ENCODE data around the gene FGGY.
"Not testable (repeated sequence)": the region's sequence is repeated elsewhere in the genome, so short reads cannot be mapped to it uniquely, and the experiment has no call there.

FGGY gene

DNA sequence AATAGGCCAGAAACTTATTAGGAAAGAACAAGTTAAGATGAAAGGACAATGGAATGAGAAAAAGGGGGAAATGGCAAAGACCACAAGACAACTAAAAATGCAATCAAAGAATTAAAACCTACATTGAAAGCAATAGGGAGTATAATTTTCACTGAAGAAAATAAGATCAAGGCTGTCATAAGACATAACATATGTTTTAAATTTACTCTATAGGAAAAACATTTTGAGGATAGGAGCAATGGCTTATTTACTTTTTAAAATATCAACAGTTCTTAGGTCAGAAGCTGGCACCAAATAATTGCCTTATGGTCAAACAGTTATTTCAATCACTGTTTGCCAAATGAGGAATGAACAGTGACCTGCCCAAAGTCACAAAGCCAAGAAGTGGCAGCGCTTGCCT lies 346.6 kb downstream of the FGGY start:
- no peak overlapping the region for H3K9ac ChIP-seq (ENCODE audit: low read length)
- peaks cover 1% of the 10 kb centered on the region for H3K4me1 ChIP-seq (ENCODE audit: insufficient read depth, low read length)
- H3K36me3 ChIP-seq (ENCODE audit: insufficient read depth, low read length) = no peaks in the 10 kb centered on the region
- H3K27ac ChIP-seq (ENCODE audit: low read depth, low read length) = no peak overlapping the region
- H3K9me3 ChIP-seq (ENCODE audit: low read length) = no peaks in the 10 kb centered on the region
- H3K4me3 ChIP-seq (ENCODE audit: low read depth in 1 of 2, low read length in 2 of 2) = no peak overlapping the region
- no peaks in the 10 kb centered on the region for H3K27me3 ChIP-seq (ENCODE audit: control insufficient read depth in 1 of 2, insufficient read depth in 2 of 2, low read length in 2 of 2)

DNA sequence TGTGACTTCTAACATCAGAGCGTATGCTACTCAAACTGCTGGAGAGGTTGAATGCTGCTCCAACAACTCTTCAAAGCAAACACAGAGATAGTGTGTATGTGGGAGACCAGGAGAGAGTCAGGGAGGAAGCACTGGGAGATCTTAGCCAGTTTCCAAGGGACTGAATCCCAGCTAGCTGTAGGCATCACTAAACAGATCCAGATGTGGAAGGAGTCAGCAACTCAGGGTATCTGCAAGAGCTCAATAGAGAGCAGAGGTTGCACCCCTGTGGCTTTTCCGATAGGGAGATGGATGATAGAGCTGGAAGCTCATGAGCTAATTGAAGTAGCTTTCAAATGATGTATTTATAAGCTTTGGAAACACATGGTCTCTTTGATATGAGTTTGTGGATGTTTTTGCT lies 349.0 kb downstream of the FGGY start:
- H3K27ac ChIP-seq (ENCODE audit: low read depth, low read length) = no peak overlapping the region
- no peaks in the 10 kb centered on the region for H3K9me3 ChIP-seq (ENCODE audit: low read length)
- no peaks in the 10 kb centered on the region for H3K36me3 ChIP-seq (ENCODE audit: insufficient read depth, low read length)
- H3K9ac ChIP-seq (ENCODE audit: low read length) = no peak overlapping the region
- no peaks in the 10 kb centered on the region for H3K4me1 ChIP-seq (ENCODE audit: insufficient read depth, low read length)
- no peak overlapping the region for H3K4me3 ChIP-seq (ENCODE audit: low read depth in 1 of 2, low read length in 2 of 2)
- H3K27me3 ChIP-seq (ENCODE audit: control insufficient read depth in 1 of 2, insufficient read depth in 2 of 2, low read length in 2 of 2) = no peaks in the 10 kb centered on the region

DNA sequence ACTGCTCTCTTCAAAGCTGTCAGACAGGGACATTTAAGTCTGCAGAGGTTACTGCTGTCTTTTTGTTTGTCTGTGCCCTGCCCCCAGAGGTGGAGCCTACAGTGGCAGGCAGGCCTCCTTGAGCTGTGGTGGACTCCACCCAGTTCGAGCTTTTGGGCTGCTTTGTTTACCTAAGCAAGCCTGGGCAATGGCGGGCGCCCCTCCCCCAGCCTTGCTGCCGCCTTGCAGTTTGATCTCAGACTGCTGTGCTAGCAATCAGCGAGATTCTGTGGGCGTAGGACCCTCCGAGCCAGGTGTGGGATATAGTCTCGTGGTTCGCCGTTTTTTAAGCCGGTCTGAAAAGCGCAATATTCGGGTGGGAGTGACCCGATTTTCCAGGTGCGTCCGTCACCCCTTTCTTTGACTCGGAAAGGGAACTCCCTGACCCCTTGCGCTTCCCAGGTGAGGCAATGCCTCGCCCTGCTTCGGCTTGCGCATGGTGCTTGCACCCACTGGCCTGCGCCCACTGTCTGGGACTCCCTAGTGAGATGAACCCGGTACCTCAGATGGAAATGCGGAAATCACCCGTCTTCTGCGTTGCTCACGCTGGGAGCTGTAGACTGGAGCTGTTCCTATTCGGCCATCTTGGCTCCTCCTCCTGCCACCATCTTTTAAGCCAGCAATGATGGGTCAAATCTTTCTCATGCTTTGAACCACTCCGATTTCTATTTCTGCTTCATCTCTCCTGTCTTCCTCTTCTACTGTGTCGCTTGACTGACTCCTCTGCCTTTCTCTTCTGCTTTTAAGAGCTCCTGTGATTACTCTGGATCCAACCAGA lies 356.5 kb downstream of the FGGY start:
- not testable (repeated sequence) for H3K27ac ChIP-seq (ENCODE audit: low read depth, low read length); H3K36me3 ChIP-seq (ENCODE audit: insufficient read depth, low read length); H3K27me3 ChIP-seq (ENCODE audit: control insufficient read depth in 1 of 2, insufficient read depth in 2 of 2, low read length in 2 of 2); H3K9ac ChIP-seq (ENCODE audit: low read length); H3K9me3 ChIP-seq (ENCODE audit: low read length); H3K4me1 ChIP-seq (ENCODE audit: insufficient read depth, low read length); H3K4me3 ChIP-seq (ENCODE audit: low read depth in 1 of 2, low read length in 2 of 2)

DNA sequence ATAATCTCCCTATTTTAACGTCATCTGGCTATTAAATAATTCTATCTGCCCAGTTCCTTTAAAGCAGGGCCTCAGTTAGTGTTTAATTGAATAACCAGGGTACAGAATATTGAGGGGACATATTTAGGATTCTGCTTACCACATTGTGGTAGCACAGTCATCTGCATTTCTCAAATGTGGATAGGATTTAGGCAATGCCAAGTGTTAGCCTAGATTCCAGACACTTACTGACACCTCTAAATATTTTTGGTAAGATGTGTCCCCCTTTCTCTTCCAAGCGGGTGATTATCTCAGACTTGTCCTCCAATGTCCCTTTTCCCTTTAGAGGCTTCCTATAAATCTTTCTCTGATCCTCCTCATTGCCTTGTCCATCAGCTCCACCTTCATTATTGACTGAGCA lies 357.1 kb downstream of the FGGY start:
- Histone ChIP-seq H3K27me3 (ENCODE audit: control insufficient read depth in 1 of 2, insufficient read depth in 2 of 2, low read length in 2 of 2) (no peaks in the 10 kb centered on the region), H3K4me1 (ENCODE audit: insufficient read depth, low read length) (no peaks in the 10 kb centered on the region), H3K9me3 (ENCODE audit: low read length) (no peaks in the 10 kb centered on the region), H3K27ac (ENCODE audit: low read depth, low read length) (no peak overlapping the region), H3K9ac (ENCODE audit: low read length) (no peak overlapping the region), H3K36me3 (ENCODE audit: insufficient read depth, low read length) (no peaks in the 10 kb centered on the region), H3K4me3 (ENCODE audit: low read depth in 1 of 2, low read length in 2 of 2) (no peak overlapping the region)

DNA sequence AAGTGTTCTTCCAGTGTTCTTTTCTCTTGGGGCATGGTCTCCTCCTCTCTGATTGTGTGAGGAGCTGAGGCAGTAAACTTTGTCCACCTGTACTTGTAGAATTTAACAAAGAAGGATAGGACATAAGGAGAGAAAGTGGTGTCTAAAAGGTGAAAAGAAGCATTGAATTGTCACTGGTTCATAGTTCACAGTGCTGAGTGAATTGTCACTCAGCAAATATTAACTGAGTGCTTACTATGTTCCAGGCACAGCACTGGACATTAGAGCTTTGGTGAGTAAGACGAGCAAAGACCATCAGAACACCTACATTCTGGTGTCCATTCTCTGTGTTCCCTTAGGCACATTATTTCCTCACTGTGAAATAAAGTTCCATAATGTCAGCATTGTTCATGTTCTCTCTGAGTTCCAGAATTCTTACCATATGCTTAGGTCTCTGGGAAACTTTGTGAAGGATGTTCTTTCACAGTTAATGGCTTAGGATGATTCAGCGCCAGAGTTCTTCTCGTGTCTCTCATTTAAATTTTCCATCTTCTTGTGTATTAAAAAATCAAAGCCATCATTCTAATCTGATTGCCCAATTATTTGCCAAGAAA lies 361.1 kb downstream of the FGGY start:
- Histone ChIP-seq H3K27me3 (ENCODE audit: control insufficient read depth in 1 of 2, insufficient read depth in 2 of 2, low read length in 2 of 2) (no peaks in the 10 kb centered on the region), H3K4me1 (ENCODE audit: insufficient read depth, low read length) (no peaks in the 10 kb centered on the region), H3K27ac (ENCODE audit: low read depth, low read length) (no peak overlapping the region), H3K9ac (ENCODE audit: low read length) (no peak overlapping the region), H3K4me3 (ENCODE audit: low read depth in 1 of 2, low read length in 2 of 2) (no peak overlapping the region), H3K9me3 (ENCODE audit: low read length) (no peaks in the 10 kb centered on the region), H3K36me3 (ENCODE audit: insufficient read depth, low read length) (no peaks in the 10 kb centered on the region)

DNA sequence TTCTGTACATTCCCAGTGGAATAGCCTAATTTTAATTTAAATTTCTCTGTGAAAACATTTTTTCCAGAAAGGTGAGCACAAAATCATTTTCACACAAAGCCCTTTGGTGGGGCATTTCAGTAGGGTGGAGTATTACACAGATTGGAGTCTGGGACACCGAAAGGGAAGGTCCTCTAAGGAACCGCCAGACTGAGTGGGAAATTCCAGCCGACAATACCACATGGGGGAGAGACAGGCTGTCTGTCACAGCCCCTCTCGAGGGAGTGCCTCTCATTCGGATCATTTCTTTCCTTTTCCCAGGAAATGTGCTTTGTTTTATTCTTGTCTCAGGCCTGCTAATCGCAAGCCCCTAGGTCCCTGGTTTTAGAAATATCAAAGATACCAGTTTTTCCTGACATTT lies 367.3 kb downstream of the FGGY start:
- no peaks in the 10 kb centered on the region for H3K36me3 ChIP-seq (ENCODE audit: insufficient read depth, low read length)
- no peaks in the 10 kb centered on the region for H3K4me1 ChIP-seq (ENCODE audit: insufficient read depth, low read length)
- H3K4me3 ChIP-seq (ENCODE audit: low read depth in 1 of 2, low read length in 2 of 2) = no peak overlapping the region

DNA sequence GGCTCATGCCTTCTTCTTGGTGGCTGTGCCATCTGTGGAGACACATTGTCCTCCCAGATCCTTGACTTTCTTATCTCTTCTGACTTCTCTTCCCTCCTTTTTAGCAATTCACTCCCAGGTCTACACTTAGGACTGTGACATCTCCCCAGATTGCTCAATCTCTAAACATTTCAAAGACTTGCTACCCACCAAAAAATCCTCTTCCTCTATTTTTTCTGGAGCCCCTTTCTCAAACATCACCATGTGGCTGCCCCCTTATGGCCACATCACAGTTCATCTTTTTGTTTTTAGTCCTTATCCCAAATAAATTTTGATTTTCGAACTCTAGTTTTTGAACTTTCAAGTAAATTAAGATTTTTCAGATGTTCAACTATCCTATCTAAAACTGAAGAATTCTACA lies 369.2 kb downstream of the FGGY start:
- no peak overlapping the region for H3K4me3 ChIP-seq (ENCODE audit: low read depth in 1 of 2, low read length in 2 of 2)
- H3K9me3 ChIP-seq (ENCODE audit: low read length) = no peaks in the 10 kb centered on the region
- H3K9ac ChIP-seq (ENCODE audit: low read length) = no peak overlapping the region
- H3K27me3 ChIP-seq (ENCODE audit: control insufficient read depth in 1 of 2, insufficient read depth in 2 of 2, low read length in 2 of 2) = no peaks in the 10 kb centered on the region
- no peaks in the 10 kb centered on the region for H3K4me1 ChIP-seq (ENCODE audit: insufficient read depth, low read length)
- H3K36me3 ChIP-seq (ENCODE audit: insufficient read depth, low read length) = no peaks in the 10 kb centered on the region
- H3K27ac ChIP-seq (ENCODE audit: low read depth, low read length) = no peak overlapping the region

More for the DNA sequence above, 367.3 kb downstream of the FGGY start:
- Histone ChIP-seq H3K27me3 (ENCODE audit: control insufficient read depth in 1 of 2, insufficient read depth in 2 of 2, low read length in 2 of 2) (no peaks in the 10 kb centered on the region), H3K27ac (ENCODE audit: low read depth, low read length) (no peak overlapping the region), H3K9me3 (ENCODE audit: low read length) (no peaks in the 10 kb centered on the region), H3K9ac (ENCODE audit: low read length) (no peak overlapping the region)

DNA sequence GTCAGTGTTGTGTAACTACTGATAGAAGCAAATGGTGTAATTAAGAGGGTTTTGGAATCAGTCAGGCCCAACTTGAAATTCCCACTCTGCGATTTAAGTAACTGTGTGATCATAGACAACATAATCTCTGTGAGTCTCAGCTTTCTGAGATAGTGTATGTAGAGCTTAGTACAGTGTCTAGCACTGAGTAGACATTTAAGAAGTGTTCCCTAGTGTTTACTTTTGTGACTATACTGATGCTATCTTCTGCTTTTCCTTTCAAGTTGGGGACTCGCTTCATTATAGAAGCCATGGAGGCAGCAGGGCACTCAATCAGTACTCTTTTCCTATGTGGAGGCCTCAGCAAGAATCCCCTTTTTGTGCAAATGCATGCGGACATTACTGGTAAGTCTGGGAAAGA lies 370.1 kb downstream of the FGGY start:
- H3K27ac ChIP-seq (ENCODE audit: low read depth, low read length) = no peak overlapping the region
- H3K4me1 ChIP-seq (ENCODE audit: insufficient read depth, low read length) = no peaks in the 10 kb centered on the region
- H3K27me3 ChIP-seq (ENCODE audit: control insufficient read depth in 1 of 2, insufficient read depth in 2 of 2, low read length in 2 of 2) = no peaks in the 10 kb centered on the region
- no peak overlapping the region for H3K4me3 ChIP-seq (ENCODE audit: low read depth in 1 of 2, low read length in 2 of 2)
- H3K36me3 ChIP-seq (ENCODE audit: insufficient read depth, low read length) = no peaks in the 10 kb centered on the region
- H3K9me3 ChIP-seq (ENCODE audit: low read length) = no peaks in the 10 kb centered on the region
- no peak overlapping the region for H3K9ac ChIP-seq (ENCODE audit: low read length)

DNA sequence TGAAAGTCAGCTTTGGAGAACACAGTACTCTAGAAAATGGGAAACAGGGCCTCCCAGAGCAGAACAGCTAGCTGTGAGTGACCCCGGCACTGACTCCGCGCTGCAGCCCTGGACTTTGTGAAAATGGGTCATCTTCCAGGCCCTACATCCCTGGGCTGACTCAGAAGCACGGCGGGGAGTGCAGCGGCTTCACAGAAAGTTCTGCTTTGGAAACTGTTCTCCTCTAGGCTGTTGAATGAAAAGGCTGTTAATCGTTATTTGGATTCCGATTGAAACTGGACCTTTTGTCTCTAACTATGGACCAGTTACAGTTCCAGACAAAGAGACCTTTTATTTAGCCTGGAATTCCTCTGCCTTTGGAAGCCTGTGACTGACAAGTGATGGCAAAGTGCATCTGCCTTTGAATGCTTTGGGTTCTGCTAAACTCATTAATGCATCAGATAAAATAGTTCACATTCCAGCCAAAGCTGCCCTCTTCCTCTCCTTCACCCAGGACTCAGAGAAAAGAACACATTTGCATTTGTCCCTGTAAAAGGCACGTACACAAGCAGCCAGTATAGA lies 372.9 kb downstream of the FGGY start:
- peaks cover 19% of the 10 kb centered on the region for H3K4me1 ChIP-seq (ENCODE audit: insufficient read depth, low read length)
- H3K36me3 ChIP-seq (ENCODE audit: insufficient read depth, low read length) = no peaks in the 10 kb centered on the region
- H3K4me3 ChIP-seq (ENCODE audit: low read depth in 1 of 2, low read length in 2 of 2) = no peak overlapping the region
- H3K27ac ChIP-seq (ENCODE audit: low read depth, low read length) = peak overlapping the region; percentile 10
- no peaks in the 10 kb centered on the region for H3K27me3 ChIP-seq (ENCODE audit: control insufficient read depth in 1 of 2, insufficient read depth in 2 of 2, low read length in 2 of 2)
- no peaks in the 10 kb centered on the region for H3K9me3 ChIP-seq (ENCODE audit: low read length)
- no peak overlapping the region for H3K9ac ChIP-seq (ENCODE audit: low read length)

DNA sequence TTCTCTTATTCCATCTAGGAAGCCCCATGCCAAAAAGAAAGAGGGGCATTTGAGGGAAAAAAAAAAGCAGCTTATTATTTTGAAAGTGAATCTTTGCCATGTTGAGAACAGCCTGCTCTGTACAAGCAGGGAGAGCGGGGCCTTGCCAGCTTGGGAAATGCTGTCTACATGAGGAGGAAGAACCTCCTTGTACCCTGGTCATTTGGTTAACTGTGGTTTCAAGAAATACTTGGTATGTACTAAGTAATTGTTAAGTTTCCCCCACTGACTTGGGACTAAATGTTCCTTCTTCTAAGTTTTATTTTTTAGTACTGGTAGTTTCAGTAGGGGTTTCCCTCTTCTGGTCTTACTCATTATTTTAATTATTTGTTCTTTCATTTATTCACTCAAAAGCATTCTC lies 373.8 kb downstream of the FGGY start:
- no peak overlapping the region for H3K4me3 ChIP-seq (ENCODE audit: low read depth in 1 of 2, low read length in 2 of 2)
- no peaks in the 10 kb centered on the region for H3K9me3 ChIP-seq (ENCODE audit: low read length)
- no peak overlapping the region for H3K27ac ChIP-seq (ENCODE audit: low read depth, low read length)

DNA sequence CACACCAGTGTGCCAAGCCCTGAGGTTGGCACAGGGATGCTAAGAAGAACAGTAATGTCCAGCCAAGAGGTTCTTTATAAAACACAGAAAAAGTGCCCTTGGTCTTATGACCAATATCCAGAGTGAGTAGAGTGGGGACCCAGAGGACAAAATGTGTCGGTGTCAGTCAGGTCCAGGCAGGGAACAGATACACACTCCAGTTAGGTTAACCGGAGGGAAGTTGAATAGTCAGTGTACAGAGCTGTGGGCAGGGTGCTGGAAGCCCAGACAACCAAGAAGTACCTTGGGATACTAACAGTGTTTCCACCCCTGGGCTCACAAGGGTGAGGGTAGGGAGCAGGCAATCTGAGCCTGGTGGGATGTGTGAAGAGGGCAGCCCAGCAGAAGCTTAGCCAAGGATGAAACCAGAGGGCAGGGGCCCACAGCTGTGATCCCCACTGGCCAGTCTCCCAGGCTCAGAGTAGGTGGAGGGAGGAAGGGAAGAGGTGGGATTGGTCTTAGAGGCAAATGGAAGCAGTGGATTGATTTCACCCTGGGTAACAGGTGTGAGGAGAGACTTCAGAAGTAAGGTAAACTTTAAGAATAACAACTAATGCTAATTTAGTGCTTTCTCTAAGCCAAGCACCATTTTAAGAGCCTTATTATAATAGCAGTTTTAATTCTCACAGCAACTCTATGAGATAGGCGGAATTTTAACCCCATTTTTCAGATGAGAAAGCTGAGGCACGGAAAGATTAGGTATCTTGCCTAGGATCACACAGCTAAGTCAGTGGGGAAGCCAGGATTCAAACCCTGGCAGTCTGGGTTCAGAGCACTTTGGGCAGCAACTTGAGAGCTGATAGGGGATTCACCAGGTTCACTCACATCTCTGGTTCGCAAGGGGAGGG lies 374.4 kb downstream of the FGGY start:
- Histone ChIP-seq H3K9me3 (ENCODE audit: low read length) (no peaks in the 10 kb centered on the region), H3K9ac (ENCODE audit: low read length) (no peak overlapping the region), H3K4me3 (ENCODE audit: low read depth in 1 of 2, low read length in 2 of 2) (no peak overlapping the region), H3K36me3 (ENCODE audit: insufficient read depth, low read length) (no peaks in the 10 kb centered on the region), H3K4me1 (ENCODE audit: insufficient read depth, low read length) (peaks cover 24% of the 10 kb centered on the region), H3K27me3 (ENCODE audit: control insufficient read depth in 1 of 2, insufficient read depth in 2 of 2, low read length in 2 of 2) (no peaks in the 10 kb centered on the region), H3K27ac (ENCODE audit: low read depth, low read length) (no peak overlapping the region)

More for the DNA sequence above, 373.8 kb downstream of the FGGY start:
- Histone ChIP-seq H3K9ac (ENCODE audit: low read length) (no peak overlapping the region), H3K4me1 (ENCODE audit: insufficient read depth, low read length) (peaks cover 24% of the 10 kb centered on the region), H3K36me3 (ENCODE audit: insufficient read depth, low read length) (no peaks in the 10 kb centered on the region), H3K27me3 (ENCODE audit: control insufficient read depth in 1 of 2, insufficient read depth in 2 of 2, low read length in 2 of 2) (no peaks in the 10 kb centered on the region)

All from muscle layer of colon (tissue), 2 donors.